Loucy (cell line): ENCODE measurements around the gene NPHP4.

Experiments
- EZH2phosphoT487 ChIP-seq: fragments of 200-600 bp; IDR thresholded peaks from 2 replicates; pipeline ENCODE4 v1.6.1; 2018; ENCODE audit warnings: antibody characterized with exemption, mild to moderate bottlenecking, moderate library complexity, borderline replicate concordance
- TF ChIP-seq, protein P1 (sequence below): fragments of 200-600 bp; sonication (generic); conservative IDR thresholded peaks from 2 replicates; pipeline ENCODE4 v1.5.1; 2014; ENCODE audit warnings: mild to moderate bottlenecking, antibody characterized with exemption, low read length

DNA sequence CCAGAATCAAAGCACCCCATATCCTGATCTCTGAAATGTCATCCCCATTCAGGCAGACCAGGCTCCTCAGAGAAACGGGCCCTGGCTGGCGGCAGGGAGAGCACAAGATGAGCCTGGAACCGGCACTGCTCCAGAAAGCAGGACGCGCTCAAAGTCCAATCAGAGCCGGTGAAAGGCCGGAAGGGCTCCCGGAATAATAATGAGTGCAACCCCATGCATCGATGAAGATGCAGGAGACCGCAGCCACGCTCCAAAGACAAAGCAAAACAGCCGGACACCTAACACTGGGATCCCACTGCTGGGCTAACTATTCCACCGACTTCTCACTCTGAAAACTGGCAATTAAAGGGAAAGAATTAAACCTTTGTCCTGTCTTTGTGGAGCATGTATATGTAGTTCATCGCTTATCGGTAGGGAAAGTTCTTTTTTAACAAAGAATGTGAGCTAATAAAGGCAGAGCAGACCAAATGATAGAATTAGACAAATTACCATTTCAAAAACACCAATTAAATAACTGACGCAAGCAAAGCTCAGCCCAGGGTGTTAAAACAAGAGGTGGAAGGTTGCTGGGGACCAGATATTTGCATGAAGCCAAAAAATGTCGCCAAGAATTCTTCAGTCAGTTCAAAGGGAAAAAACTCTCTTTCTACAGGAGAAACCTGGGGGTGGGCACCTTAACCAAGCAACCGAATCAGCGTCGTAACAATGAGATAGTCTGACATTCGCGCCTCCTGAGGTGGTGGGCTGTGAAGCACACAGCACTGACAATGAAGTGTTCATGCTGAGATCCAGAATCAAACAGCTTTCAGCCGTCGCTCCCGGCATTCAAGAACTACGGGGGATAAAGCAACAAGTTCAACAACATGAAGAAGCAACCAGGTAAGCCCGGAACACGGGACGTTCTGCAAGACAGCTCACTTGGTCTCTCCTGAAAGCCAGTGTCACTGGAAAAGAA is 95.2 kb downstream of the NPHP4 start:
- TF ChIP-seq, protein P1, sequence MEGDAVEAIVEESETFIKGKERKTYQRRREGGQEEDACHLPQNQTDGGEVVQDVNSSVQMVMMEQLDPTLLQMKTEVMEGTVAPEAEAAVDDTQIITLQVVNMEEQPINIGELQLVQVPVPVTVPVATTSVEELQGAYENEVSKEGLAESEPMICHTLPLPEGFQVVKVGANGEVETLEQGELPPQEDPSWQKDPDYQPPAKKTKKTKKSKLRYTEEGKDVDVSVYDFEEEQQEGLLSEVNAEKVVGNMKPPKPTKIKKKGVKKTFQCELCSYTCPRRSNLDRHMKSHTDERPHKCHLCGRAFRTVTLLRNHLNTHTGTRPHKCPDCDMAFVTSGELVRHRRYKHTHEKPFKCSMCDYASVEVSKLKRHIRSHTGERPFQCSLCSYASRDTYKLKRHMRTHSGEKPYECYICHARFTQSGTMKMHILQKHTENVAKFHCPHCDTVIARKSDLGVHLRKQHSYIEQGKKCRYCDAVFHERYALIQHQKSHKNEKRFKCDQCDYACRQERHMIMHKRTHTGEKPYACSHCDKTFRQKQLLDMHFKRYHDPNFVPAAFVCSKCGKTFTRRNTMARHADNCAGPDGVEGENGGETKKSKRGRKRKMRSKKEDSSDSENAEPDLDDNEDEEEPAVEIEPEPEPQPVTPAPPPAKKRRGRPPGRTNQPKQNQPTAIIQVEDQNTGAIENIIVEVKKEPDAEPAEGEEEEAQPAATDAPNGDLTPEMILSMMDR, result no peak
- TF ChIP-seq EZH2phosphoT487, result no peak
